ENCODE data around the gene ZNF428.
A peak's percentile ranks its signal among the peaks of the same experiment; 100 is the strongest.

- TF ChIP-seq CTCF (IDR thresholded peaks at IDR 0.05; ENCODE audit: low read depth, low read length, missing input control) (no peak), REST (IDR thresholded peaks at IDR 0.05) (no peak), EGR1 (IDR thresholded peaks at IDR 0.05; ENCODE audit: low read depth in 2 of 2) (no peak), ZBTB33 (IDR thresholded peaks at IDR 0.05) (no peak), ATF3 (IDR thresholded peaks at IDR 0.05) (no peak), GABPA (IDR thresholded peaks at IDR 0.05 in 1 of 2, conservative IDR thresholded peaks at IDR 0.05 in 1 of 2) (no peak), RAD21 (IDR thresholded peaks at IDR 0.05) (peak in 1 of 2 donors; percentile 19), NR2F2 (IDR thresholded peaks at IDR 0.05) (no peak), RXRA (IDR thresholded peaks at IDR 0.05) (no peak)
Observed at GRCh38 chr19:43624933-43625332, 5.5 kb upstream of the ZNF428 start.
